GM12891 (cell line): ENCODE results near the gene FOXL3.

Source experiments
- POLR2A ChIP-seq: IDR thresholded peaks from 2 replicates; pipeline ENCODE4 v1.6.1; 2011; ENCODE audit warnings: low read depth, low read length, control low read depth
- POLR2AphosphoS5 ChIP-seq: IDR thresholded peaks from 2 replicates; pipeline ENCODE4 v1.6.1; 2011; ENCODE audit warnings: low read depth, low read length, control low read depth
- SPI1 ChIP-seq: IDR thresholded peaks from 2 replicates; pipeline ENCODE4 v1.6.1; 2011; ENCODE audit warnings: low read depth, low read length, control low read depth
- TAF1 ChIP-seq: IDR thresholded peaks from 2 replicates; pipeline ENCODE4 v1.6.1; 2011; ENCODE audit warnings: low read depth, low read length, control low read depth

DNA sequence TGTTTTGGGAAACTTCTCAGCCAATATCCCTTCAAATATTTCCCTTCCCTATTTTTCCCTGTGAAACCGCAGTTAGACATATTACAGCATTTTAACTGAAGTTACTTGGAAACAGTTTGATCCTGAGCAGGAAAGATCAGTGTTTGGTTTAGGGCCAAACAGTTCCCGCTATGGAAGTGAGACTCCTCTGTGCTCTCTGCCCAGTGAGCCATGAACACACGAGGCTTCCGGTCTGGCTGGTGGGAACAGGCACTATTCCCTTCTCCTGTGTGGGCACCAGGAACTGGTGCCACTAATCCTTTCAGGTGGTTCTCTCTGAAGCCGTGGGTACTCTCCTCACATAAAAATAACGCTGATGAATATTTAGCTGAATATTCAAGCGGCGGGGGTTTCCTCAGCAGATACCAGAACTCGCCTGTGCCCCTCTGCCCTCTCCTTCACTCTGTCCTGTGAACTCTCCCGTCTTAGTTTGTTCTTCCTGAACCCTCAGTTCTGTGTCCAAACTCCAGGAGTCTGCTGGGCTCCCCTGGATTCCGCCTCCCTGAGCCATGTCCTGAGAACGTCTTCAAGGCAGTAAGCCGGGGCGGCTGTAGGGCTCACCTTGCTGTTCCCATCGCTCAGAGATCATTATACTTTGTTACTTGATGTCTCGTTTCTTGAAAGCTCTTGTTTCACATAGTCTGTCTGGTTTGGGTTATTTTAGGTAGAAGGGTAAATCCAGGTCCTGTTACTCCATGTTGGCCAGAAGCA is 25.7 kb downstream of the FOXL3 start:
- no peak for TF ChIP-seq POLR2A
- TF ChIP-seq TAF1 = no peak
- no peak for TF ChIP-seq POLR2AphosphoS5
- no peak for TF ChIP-seq SPI1
